WTC11 (cell line): ENCODE results near the gene ZFPL1. TPM values are rescaled to one million over a fixed set of nuclear protein-coding genes. Genes with fewer than 3 reads are reported as not detected.

Experiments
- ATAC-seq: fragments of 200-7000 bp; cut with Tn5 transposase; 2 replicates; pipeline ENCODE4 v1.10.0; 2021; ENCODE audit warnings: mild to moderate bottlenecking, moderate library complexity
- CTCF ChIA-PET: fragments of 300-600 bp; sonication (Branson Sonifier 250); formaldehyde crosslinking; loops from one replicate; lab custom pipeline; 2021; ENCODE audit warnings: antibody characterized with exemption; lab: Charles Lee
- POLR2A ChIA-PET: fragments of 350-600 bp; sonication (Branson Sonifier 250); formaldehyde crosslinking; loops from one replicate; lab custom pipeline; 2021; ENCODE audit warnings: antibody characterized with exemption; lab: Charles Lee
- DNase-seq: peaks from one replicate; pipeline ENCODE4 v3.0.0; 2021; ENCODE audit warnings: low spot score
- H3K27ac Mint-ChIP-seq: 2 replicates; pipeline ENCODE4 v1.8.0; 2021; ENCODE audit warnings: mixed read lengths
- H3K27me3 Mint-ChIP-seq: 2 replicates; pipeline ENCODE4 v1.8.0; 2021; ENCODE audit warnings: low read depth, mild to moderate bottlenecking, moderate library complexity, mixed read lengths
- H3K36me3 Mint-ChIP-seq: 2 replicates; pipeline ENCODE4 v1.8.0; 2021; ENCODE audit warnings: mixed read lengths
- H3K4me1 Mint-ChIP-seq: 2 replicates; pipeline ENCODE4 v1.8.0; 2022; ENCODE audit warnings: mixed read lengths
- H3K4me3 Mint-ChIP-seq: 2 replicates; pipeline ENCODE4 v1.8.0; 2021; ENCODE audit warnings: mild to moderate bottlenecking, moderate library complexity, mixed read lengths
- H3K9me3 Mint-ChIP-seq: 2 replicates; pipeline ENCODE4 v1.8.0; 2021; ENCODE audit warnings: mixed read lengths
- AR ChIP-seq: fragments of 250-450 bp; sonication (Bioruptor Pico); IDR thresholded peaks from 2 replicates; pipeline ENCODE4 v1.9.0; 2021; ENCODE audit warnings: mild to moderate bottlenecking
- ARID4B ChIP-seq: sonication (generic); formaldehyde crosslinking; IDR thresholded peaks from 2 replicates; pipeline ENCODE4 v1.8.0; 2023; ENCODE audit warnings: missing genetic modification reagents, mild to moderate bottlenecking, borderline replicate concordance
- E2F1 ChIP-seq: sonication (generic); formaldehyde crosslinking; IDR thresholded peaks from 2 replicates; pipeline ENCODE4 v1.8.0; 2022; ENCODE audit warnings: mild to moderate bottlenecking, missing genetic modification reagents
- ERG ChIP-seq: fragments of 250-450 bp; sonication (Bioruptor Pico); IDR thresholded peaks from 2 replicates; pipeline ENCODE4 v1.8.0; 2021; ENCODE audit warnings: mild to moderate bottlenecking
- FOXJ3 ChIP-seq: sonication (generic); formaldehyde crosslinking; IDR thresholded peaks from 2 replicates; pipeline ENCODE4 v1.9.0; 2021; ENCODE audit warnings: missing genetic modification reagents, mild to moderate bottlenecking, borderline replicate concordance
- FOXP1 ChIP-seq: sonication (generic); formaldehyde crosslinking; IDR thresholded peaks from 2 replicates; pipeline ENCODE4 v1.8.0; 2022; ENCODE audit warnings: missing genetic modification reagents, mild to moderate bottlenecking, moderate library complexity, borderline replicate concordance
- GRHL2 ChIP-seq: fragments of 250-450 bp; sonication (Bioruptor Pico); IDR thresholded peaks from 2 replicates; pipeline ENCODE4 v1.8.0; 2022; ENCODE audit warnings: mild to moderate bottlenecking, moderate library complexity; ENCODE audit not compliant: insufficient replicate concordance, severe bottlenecking
- IRF1 ChIP-seq: sonication (generic); formaldehyde crosslinking; IDR thresholded peaks from 2 replicates; pipeline ENCODE4 v1.8.0; 2023; ENCODE audit warnings: missing genetic modification reagents
- KAT7 ChIP-seq: sonication (generic); formaldehyde crosslinking; IDR thresholded peaks from 2 replicates; pipeline ENCODE4 v1.8.1; 2023; ENCODE audit warnings: missing genetic modification reagents, mild to moderate bottlenecking, borderline replicate concordance
- NFYB ChIP-seq: sonication (generic); formaldehyde crosslinking; conservative IDR thresholded peaks from 2 replicates; pipeline ENCODE4 v1.8.0; 2022; ENCODE audit warnings: low read depth, missing genetic modification reagents
- NR1H2 ChIP-seq: sonication (generic); formaldehyde crosslinking; IDR thresholded peaks from 2 replicates; pipeline ENCODE4 v1.9.0; 2021; ENCODE audit warnings: mild to moderate bottlenecking, moderate library complexity, missing genetic modification reagents
- NR2C2 ChIP-seq: sonication (generic); formaldehyde crosslinking; IDR thresholded peaks from 2 replicates; pipeline ENCODE4 v1.8.0; 2022; ENCODE audit warnings: mild to moderate bottlenecking, missing genetic modification reagents
- OVOL2 ChIP-seq: fragments of 250-450 bp; sonication (Bioruptor Pico); IDR thresholded peaks from 2 replicates; pipeline ENCODE4 v1.9.0; 2021; ENCODE audit warnings: mild to moderate bottlenecking, borderline replicate concordance
- SMAD3 ChIP-seq: sonication (generic); formaldehyde crosslinking; IDR thresholded peaks from 2 replicates; pipeline ENCODE4 v1.8.0; 2022; ENCODE audit warnings: missing genetic modification reagents, mild to moderate bottlenecking, borderline replicate concordance
- SMAD4 ChIP-seq: sonication (generic); formaldehyde crosslinking; IDR thresholded peaks from 2 replicates; pipeline ENCODE4 v1.8.0; 2022; ENCODE audit warnings: mild to moderate bottlenecking, missing genetic modification reagents
- TEAD1 ChIP-seq: sonication (generic); formaldehyde crosslinking; IDR thresholded peaks from 2 replicates; pipeline ENCODE4 v1.8.0; 2022; ENCODE audit warnings: mild to moderate bottlenecking, missing genetic modification reagents
- TP53 ChIP-seq: sonication (generic); formaldehyde crosslinking; IDR thresholded peaks from 2 replicates; pipeline ENCODE4 v1.8.1; 2023; ENCODE audit warnings: mild to moderate bottlenecking, missing genetic modification reagents
- ZNF416 ChIP-seq: fragments of 250-450 bp; sonication (Bioruptor Pico); IDR thresholded peaks from 2 replicates; pipeline ENCODE4 v1.9.0; 2021; ENCODE audit warnings: mild to moderate bottlenecking, inconsistent platforms
- total RNA-seq: library from RNA; stranded (reverse); gene quantifications from 3 replicates; pipeline ENCODE4 v1.2.3, GENCODE V29; 2021
- TF ChIP-seq, protein P1 (sequence below): sonication (generic); formaldehyde crosslinking; IDR thresholded peaks from 2 replicates; pipeline ENCODE4 v1.8.1; 2023; ENCODE audit warnings: mild to moderate bottlenecking, missing genetic modification reagents
- TF ChIP-seq, protein P2 (sequence below): fragments of 250-450 bp; sonication (Bioruptor Pico); IDR thresholded peaks from 2 replicates; pipeline ENCODE4 v1.9.0; 2021; ENCODE audit warnings: mild to moderate bottlenecking

The ZFPL1 gene
- total RNA-seq, 1 experiment from 2014 or later: 33.8 TPM

DNA sequence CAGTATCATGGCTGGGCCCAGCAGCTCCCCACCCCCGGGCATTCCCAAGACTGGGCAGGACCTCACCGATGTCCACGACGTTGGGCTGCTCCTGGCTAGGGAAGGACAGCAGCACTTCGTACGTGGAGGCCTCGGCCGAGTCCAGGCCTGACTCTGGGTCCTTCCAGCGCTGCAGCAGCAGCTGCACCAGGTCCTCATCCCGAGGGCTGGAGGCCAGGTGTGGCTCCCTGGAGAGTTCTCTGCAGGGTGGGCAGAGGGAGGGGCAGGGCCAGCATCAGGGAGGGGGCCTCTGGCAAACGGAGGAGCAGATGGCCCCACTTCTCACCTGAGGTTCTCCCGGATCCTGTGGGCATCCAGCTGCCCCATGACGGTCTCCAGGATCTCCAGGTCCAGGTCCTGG is 26.0 kb upstream of the ZFPL1 start (continued):
- TF ChIP-seq AR (CRISPR knock-in tag) (no peak), ERG (no peak), NR1H2 (CRISPR knock-in tag) (no peak), TEAD1 (no peak), E2F1 (CRISPR knock-in tag) (no peak), NFYB (no peak)
- TF ChIP-seq, protein P1, sequence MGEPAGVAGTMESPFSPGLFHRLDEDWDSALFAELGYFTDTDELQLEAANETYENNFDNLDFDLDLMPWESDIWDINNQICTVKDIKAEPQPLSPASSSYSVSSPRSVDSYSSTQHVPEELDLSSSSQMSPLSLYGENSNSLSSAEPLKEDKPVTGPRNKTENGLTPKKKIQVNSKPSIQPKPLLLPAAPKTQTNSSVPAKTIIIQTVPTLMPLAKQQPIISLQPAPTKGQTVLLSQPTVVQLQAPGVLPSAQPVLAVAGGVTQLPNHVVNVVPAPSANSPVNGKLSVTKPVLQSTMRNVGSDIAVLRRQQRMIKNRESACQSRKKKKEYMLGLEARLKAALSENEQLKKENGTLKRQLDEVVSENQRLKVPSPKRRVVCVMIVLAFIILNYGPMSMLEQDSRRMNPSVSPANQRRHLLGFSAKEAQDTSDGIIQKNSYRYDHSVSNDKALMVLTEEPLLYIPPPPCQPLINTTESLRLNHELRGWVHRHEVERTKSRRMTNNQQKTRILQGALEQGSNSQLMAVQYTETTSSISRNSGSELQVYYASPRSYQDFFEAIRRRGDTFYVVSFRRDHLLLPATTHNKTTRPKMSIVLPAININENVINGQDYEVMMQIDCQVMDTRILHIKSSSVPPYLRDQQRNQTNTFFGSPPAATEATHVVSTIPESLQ (CRISPR knock-in tag): no peak

DNA sequence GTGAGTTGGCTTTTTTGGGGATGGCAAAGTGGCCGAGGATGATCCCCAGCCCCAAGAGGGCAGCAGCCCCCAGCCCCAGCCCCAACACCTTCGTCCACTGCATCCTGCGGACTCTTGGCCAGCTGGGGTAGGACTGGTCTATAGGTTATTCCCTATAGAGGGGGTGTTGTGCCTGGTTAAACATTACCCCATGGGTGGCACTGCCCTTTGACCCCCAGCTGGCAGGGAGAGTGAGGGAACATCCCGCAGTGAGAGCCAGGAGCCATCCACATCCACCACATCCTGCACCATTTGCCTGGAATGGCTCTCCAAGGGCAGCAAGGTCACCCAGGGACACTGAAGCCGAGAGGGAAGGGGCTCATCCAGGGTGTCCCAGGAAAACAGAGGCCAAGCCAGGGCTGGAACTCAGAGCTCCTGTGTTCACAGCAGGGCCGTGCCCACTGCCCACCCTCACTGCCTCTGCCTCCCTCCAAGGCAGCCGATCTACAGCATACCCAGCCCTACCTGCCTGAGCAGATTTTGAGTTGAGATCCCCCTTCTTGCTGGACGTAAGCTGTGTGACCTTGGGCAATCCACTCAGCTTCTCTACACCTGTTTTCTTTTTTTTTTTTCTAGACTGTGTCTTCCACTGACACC is 25.5 kb upstream of the ZFPL1 start, which contains the start of gene NAALADL1:
NAALADL1 (minus strand) TSS at position 135 of the 636 bp plus-strand sequence; CDS start at position 103, 32 bp downstream.
- ChIA-PET CTCF (interaction anchor here (0.5 to 1.2 kb wide), 3 partner anchors 44 to 80 kb away, joined by 3 to 5 read pairs (median 3); partner anchors contain the start of gene ARL2), POLR2A (interaction anchor here (0.7 kb wide), 1 partner anchor 14 kb away, joined by 3 read pairs; no protein-coding TSS in a partner anchor)
- TF ChIP-seq IRF1 (CRISPR knock-in tag) (no peak), SMAD3 (no peak), FOXP1 (CRISPR knock-in tag) (no peak), SMAD4 (CRISPR knock-in tag) (no peak), NR2C2 (CRISPR knock-in tag) (no peak), GRHL2 (no peak)
- TF ChIP-seq, protein P2, sequence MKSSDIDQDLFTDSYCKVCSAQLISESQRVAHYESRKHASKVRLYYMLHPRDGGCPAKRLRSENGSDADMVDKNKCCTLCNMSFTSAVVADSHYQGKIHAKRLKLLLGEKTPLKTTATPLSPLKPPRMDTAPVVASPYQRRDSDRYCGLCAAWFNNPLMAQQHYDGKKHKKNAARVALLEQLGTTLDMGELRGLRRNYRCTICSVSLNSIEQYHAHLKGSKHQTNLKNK (CRISPR knock-in tag): no peak
- Mint-ChIP-seq H3K4me1 (peaks cover 2% of the 10 kb centered on the region), H3K9me3 (no peaks in the 10 kb centered on the region), H3K27ac (no peak within 1 kb of the TSS; the same call in 1 of the 2 replicates), H3K27me3 (no peaks in the 10 kb centered on the region; the same call in 1 of the 2 replicates), H3K4me3 (no peak within 1 kb of the TSS), H3K36me3 (no peaks in the 10 kb centered on the region)
- DNase-seq (no peak), ATAC-seq (no peak)

DNA sequence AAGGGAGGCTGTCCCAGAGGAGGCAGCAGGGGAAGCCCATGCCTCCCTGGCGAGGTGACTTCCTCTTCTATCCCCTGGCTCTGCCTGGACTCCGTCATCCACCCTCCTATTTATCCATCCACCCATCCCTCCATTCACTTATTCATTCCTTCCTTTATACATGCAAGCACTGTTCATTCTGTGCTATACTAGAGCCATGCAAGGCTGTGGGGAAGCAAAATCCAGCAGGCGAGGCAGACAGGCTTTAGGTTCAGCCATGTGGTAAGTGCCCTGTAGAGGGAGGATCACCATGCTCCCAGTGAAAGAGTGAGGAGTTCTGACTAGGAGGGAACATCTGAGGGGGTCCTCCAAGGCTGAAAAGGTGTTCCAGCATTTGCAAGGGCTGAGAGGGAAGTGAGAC is 24.5 kb upstream of the ZFPL1 start:
- Mint-ChIP-seq H3K4me1 (peaks cover 2% of the 10 kb centered on the region), H3K27ac (no peak overlapping the region), H3K27me3 (no peaks in the 10 kb centered on the region; the same call in 1 of the 2 replicates), H3K4me3 (no peak overlapping the region), H3K36me3 (no peaks in the 10 kb centered on the region), H3K9me3 (no peaks in the 10 kb centered on the region)
- ATAC-seq: no peak
- DNase-seq: no peak
- POLR2A ChIA-PET: interaction anchor here (0.7 kb wide), 1 partner anchor 15 kb away, joined by 3 read pairs; no protein-coding TSS in a partner anchor
- CTCF ChIA-PET: interaction anchor here (1.2 kb wide), 1 partner anchor 45 kb away, joined by 5 read pairs; the partner anchor contains the start of gene ARL2
- TF ChIP-seq SMAD4 (CRISPR knock-in tag): no peak
- TF ChIP-seq OVOL2 (CRISPR knock-in tag): no peak
- no peak for TF ChIP-seq ZNF416 (CRISPR knock-in tag)
- no peak for TF ChIP-seq ARID4B (CRISPR knock-in tag)
- TF ChIP-seq FOXJ3 (CRISPR knock-in tag): no peak
- TF ChIP-seq KAT7 (CRISPR knock-in tag): no peak
- TF ChIP-seq TP53: no peak
